ENCODE results near the gene OR2V1. TPM values are rescaled to one million over a fixed set of nuclear protein-coding genes. Genes with fewer than 3 reads are reported as not detected.

Gene OR2V1
- total RNA-seq, 2 experiments from 2014 or later = not detected

GRCh38 chr5:181076920-181077319, 54.0 kb downstream of the OR2V1 start:
- ATAC-seq (no peak), DNase-seq (no peak)
- H3K27me3 Mint-ChIP-seq = peaks cover 26% of the 10 kb centered on the region
- CTCF ChIA-PET = no interaction called here
- H3K27ac Mint-ChIP-seq = no peak overlapping the region
- H3K9me3 Mint-ChIP-seq (ENCODE audit: low read depth) = no peaks in the 10 kb centered on the region
- no peak overlapping the region for H3K4me3 Mint-ChIP-seq
- no peaks in the 10 kb centered on the region for H3K36me3 Mint-ChIP-seq
- H3K4me1 Mint-ChIP-seq = no peaks in the 10 kb centered on the region

Other genes with a start within 250 kb of the OR2V1 start
- 1 to 10 TPM in 1 of 2 experiments, not detected in 1; 1.7 TPM for gene BTNL8, start 232.0 kb downstream of the OR2V1 start, total RNA-seq
- not detected for gene BTNL3, start 142.3 kb downstream of the OR2V1 start, total RNA-seq
- not detected for gene BTNL9, start 90.9 kb downstream of the OR2V1 start, total RNA-seq
- gene OR2V2, start 16.4 kb upstream of the OR2V1 start, total RNA-seq = not detected
- 1 to 10 TPM; 1.6 to 1.7 TPM for gene TRIM7, start 74.0 kb upstream of the OR2V1 start, total RNA-seq
- gene TRIM41, start 92.1 kb upstream of the OR2V1 start, total RNA-seq = 10 to 100 TPM; 40.7 to 44.9 TPM
- 1,000 to 10,000 TPM; 1,565 to 1,861 TPM for gene RACK1, start 112.7 kb upstream of the OR2V1 start, total RNA-seq
- 10 to 100 TPM; 20.0 to 26.2 TPM for gene TRIM52, start 130.0 kb upstream of the OR2V1 start, total RNA-seq
- not detected for gene OR4F3, start 236.1 kb upstream of the OR2V1 start, total RNA-seq

Measured in activated CD8-positive, alpha-beta memory T cell treated with anti-CD3 and anti-CD28 coated beads, Interleukin-2, amount 10 ng/mL, durations not matched to agents 7 days and 5 days (primary cell).